HepG2 (cell line): Measurements from ENCODE around the gene DUS1L. TPM values are rescaled to one million over a fixed set of nuclear protein-coding genes. Genes with fewer than 3 reads are reported as not detected.

Experiments
- ETV5 ChIP-seq: IDR thresholded peaks from 2 replicates; pipeline ENCODE4 v1.6.1; 2018; ENCODE audit warnings: missing biosample characterization, missing genetic modification reagents, inconsistent platforms, borderline replicate concordance
- IRF2 ChIP-seq: IDR thresholded peaks from 2 replicates; pipeline ENCODE4 v1.6.1; 2018; ENCODE audit warnings: missing genetic modification reagents, missing compliant biosample characterization
- MAFF ChIP-seq: IDR thresholded peaks from 2 replicates; pipeline ENCODE4 v1.6.1; 2011; ENCODE audit warnings: low read depth, low read length, improper control_type of control experiment
- MTA1 ChIP-seq: sonication (generic); formaldehyde crosslinking; IDR thresholded peaks from 2 replicates; pipeline ENCODE4 v1.4.0; 2020; ENCODE audit warnings: missing genetic modification reagents, mild to moderate bottlenecking, borderline replicate concordance
- NFE2L2 ChIP-seq: fragments of 150-350 bp; IDR thresholded peaks from 2 replicates; pipeline ENCODE4 v1.6.1; 2014; ENCODE audit warnings: low read length
- POLR2A ChIP-seq, 2 experiments: IDR thresholded peaks; 2 replicates each; pipeline ENCODE4 v1.6.1; 2011; ENCODE audit warnings: low read depth in 2 of 2, low read length in 2 of 2, mild to moderate bottlenecking in 1 of 2, moderate library complexity in 1 of 2; ENCODE audit not compliant: insufficient read depth in 1 of 2
- RFX3 ChIP-seq: IDR thresholded peaks from 2 replicates; pipeline ENCODE4 v1.6.1; 2016; ENCODE audit warnings: missing biosample characterization, missing genetic modification reagents
- SMARCE1 ChIP-seq: fragments of 450-650 bp; IDR thresholded peaks from 2 replicates; pipeline ENCODE4 v1.6.1; 2017; ENCODE audit warnings: borderline replicate concordance
- SMYD3 ChIP-seq: sonication (generic); formaldehyde crosslinking; IDR thresholded peaks from 2 replicates; pipeline ENCODE4 v1.8.1; 2023; ENCODE audit warnings: mild to moderate bottlenecking, missing genetic modification reagents
- SOX6 ChIP-seq, 2 experiments: fragments of 450-650 bp in 1 of 2; sonication (generic) in 1 of 2; formaldehyde crosslinking in 1 of 2; IDR thresholded peaks; 2 replicates each; pipeline versions ENCODE4 v1.4.0 to v1.6.1; 2017 to 2020; ENCODE audit warnings: antibody characterized with exemption in 1 of 2, mild to moderate bottlenecking in 1 of 2, missing genetic modification reagents in 1 of 2
- ZFY ChIP-seq: sonication (generic); formaldehyde crosslinking; IDR thresholded peaks from 2 replicates; pipeline ENCODE4 v1.4.0; 2020; ENCODE audit warnings: missing genetic modification reagents
- ZNF143 ChIP-seq: sonication (generic); formaldehyde crosslinking; IDR thresholded peaks from 2 replicates; pipeline ENCODE4 v1.4.0; 2020; ENCODE audit warnings: missing genetic modification reagents
- ZNF232 ChIP-seq: sonication (generic); formaldehyde crosslinking; IDR thresholded peaks from 2 replicates; pipeline ENCODE4 v1.4.0; 2020; ENCODE audit warnings: missing genetic modification reagents, borderline replicate concordance
- ZNF34 ChIP-seq: sonication (generic); formaldehyde crosslinking; IDR thresholded peaks from 2 replicates; pipeline ENCODE4 v1.4.0; 2020; ENCODE audit warnings: mild to moderate bottlenecking, missing genetic modification reagents, borderline replicate concordance
- ZNF552 ChIP-seq: sonication (generic); formaldehyde crosslinking; IDR thresholded peaks from 2 replicates; pipeline ENCODE4 v1.9.0; 2022; ENCODE audit warnings: missing genetic modification reagents, mild to moderate bottlenecking, borderline replicate concordance
- ZNF674 ChIP-seq: sonication (generic); formaldehyde crosslinking; IDR thresholded peaks from 2 replicates; pipeline ENCODE4 v1.5.0; 2020; ENCODE audit warnings: low read depth, mild to moderate bottlenecking, missing genetic modification reagents
- polyA plus RNA-seq, 8 experiments: library from polyadenylated mRNA; depleted of rRNA in 3 of 8; stranded (reverse) in 7 of 8; unstranded in 1 of 8; fragments of >200 nt; fragmentation: Illumina TruSeq in 4 of 8; extraction: Trizol in 4 of 8; gene quantifications; 2 replicates each; pipeline versions ENCODE4 v1.2.1 to v1.2.3, GENCODE V29; 2011 to 2016; ENCODE audit warnings: low read depth in 4 of 8, missing spikeins in 1 of 8, mixed read lengths in 1 of 8; ENCODE audit not compliant: insufficient read depth in 1 of 8
- total RNA-seq, 5 experiments: library from RNA; depleted of rRNA; stranded (reverse); fragments of >200 nt; fragmentation: Illumina TruSeq; extraction: Trizol; gene quantifications; 2 replicates each; pipeline ENCODE4 v1.2.3, GENCODE V29; 2016; ENCODE audit warnings: low read depth in 1 of 5
- TF ChIP-seq, protein P1 (sequence below): sonication (generic); formaldehyde crosslinking; IDR thresholded peaks from 2 replicates; pipeline ENCODE4 v1.8.0; 2023; ENCODE audit warnings: mild to moderate bottlenecking, missing genetic modification reagents
- TF ChIP-seq, protein P2 (sequence below): sonication (generic); formaldehyde crosslinking; IDR thresholded peaks from 2 replicates; pipeline ENCODE4 v1.8.1; 2023; ENCODE audit warnings: missing genetic modification reagents, inconsistent platforms, borderline replicate concordance
- TF ChIP-seq, protein P3 (sequence below): sonication (generic); formaldehyde crosslinking; IDR thresholded peaks from 2 replicates; pipeline ENCODE4 v1.4.0; 2020; ENCODE audit warnings: mild to moderate bottlenecking, missing genetic modification reagents
- TF ChIP-seq, protein P4 (sequence below): sonication (generic); formaldehyde crosslinking; IDR thresholded peaks from 2 replicates; pipeline ENCODE4 v1.5.0; 2020; ENCODE audit warnings: missing genetic modification reagents, mild to moderate bottlenecking, borderline replicate concordance
- TF ChIP-seq, protein P5 (sequence below): sonication (generic); formaldehyde crosslinking; IDR thresholded peaks from 2 replicates; pipeline ENCODE4 v1.4.0; 2020; ENCODE audit warnings: low read depth, mild to moderate bottlenecking, missing genetic modification reagents
- TF ChIP-seq, protein P6 (sequence below): IDR thresholded peaks from 2 replicates; pipeline ENCODE4 v1.6.1; 2016; ENCODE audit warnings: mild to moderate bottlenecking

The DUS1L gene
- total and polyA plus RNA-seq, 2 of the 13 experiments (the other 11 are each of a cell fraction or from before 2014, with no cell fraction given) = 81.0 to 109 TPM

DNA sequence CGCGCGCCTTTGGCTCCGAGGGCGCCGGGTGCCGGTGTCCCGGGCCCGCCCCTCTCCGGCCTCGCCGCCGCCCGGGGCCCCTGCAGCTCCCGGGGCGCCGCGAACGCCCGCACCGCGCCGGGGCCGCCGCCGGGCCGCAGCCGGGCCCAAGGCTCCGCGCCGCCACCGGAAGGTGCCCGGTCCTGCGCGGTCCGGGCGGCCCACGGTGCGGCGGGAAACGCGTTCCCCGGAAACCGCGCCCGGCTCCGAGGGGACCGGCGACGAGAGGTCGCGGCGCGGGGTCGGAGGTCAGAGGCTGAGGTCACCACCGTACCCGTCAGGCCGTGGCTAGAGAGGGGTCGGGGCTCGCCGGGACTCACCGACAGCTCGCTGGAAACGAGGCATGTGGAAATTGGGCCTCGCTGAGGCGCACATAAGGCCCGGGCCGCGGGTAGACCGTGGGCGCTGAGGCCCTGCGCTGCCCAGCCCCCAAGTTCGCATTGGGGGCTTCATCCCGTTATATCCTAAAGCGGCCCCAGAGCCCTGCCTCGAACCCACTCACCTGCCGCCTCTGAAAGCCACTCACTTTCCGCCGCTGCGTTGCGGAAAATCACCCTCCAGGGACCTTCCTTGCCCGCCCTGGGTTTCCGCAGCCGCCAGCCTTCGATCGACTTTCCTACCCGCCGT is at the start of gene DUS1L (continued):
- TF ChIP-seq SMARCE1 (no peak), ZFY (CRISPR knock-in tag) (peak; percentile 94), SOX6 (IDR thresholded peaks at IDR 0.05) (no peak), SOX6 (CRISPR knock-in tag; IDR thresholded peaks at IDR 0.05) (no peak; the same call in 1 of the 2 replicates), MAFF (no peak), IRF2 (CRISPR knock-in tag) (peak; percentile 94), NFE2L2 (no peak), RFX3 (CRISPR knock-in tag) (no peak), ZNF674 (CRISPR knock-in tag) (0 out of 2 replicates have a peak, but pooled peaks have one; percentile 70), ZNF232 (CRISPR knock-in tag) (no peak), ZNF552 (0 out of 2 replicates have a peak, but pooled peaks have one; percentile 65), ZNF34 (CRISPR knock-in tag) (0 out of 2 replicates have a peak, but pooled peaks have one; percentile 51), ZNF143 (CRISPR knock-in tag) (peak; percentile 59; the same call in 1 of the 2 replicates), SMYD3 (CRISPR knock-in tag) (0 out of 2 replicates have a peak, but pooled peaks have one; percentile 32), POLR2A (IDR thresholded peaks at IDR 0.05; ENCODE audit: insufficient read depth in 1 of 2, low read depth in 2 of 2, low read length in 2 of 2) (0 out of 4 replicates have a peak, but pooled peaks of 1 of the 2 experiments have one; percentile 38), MTA1 (peak; percentile 90; the same call in 1 of the 2 replicates), ETV5 (CRISPR knock-in tag) (peak; percentile 83)
- TF ChIP-seq, protein P1, sequence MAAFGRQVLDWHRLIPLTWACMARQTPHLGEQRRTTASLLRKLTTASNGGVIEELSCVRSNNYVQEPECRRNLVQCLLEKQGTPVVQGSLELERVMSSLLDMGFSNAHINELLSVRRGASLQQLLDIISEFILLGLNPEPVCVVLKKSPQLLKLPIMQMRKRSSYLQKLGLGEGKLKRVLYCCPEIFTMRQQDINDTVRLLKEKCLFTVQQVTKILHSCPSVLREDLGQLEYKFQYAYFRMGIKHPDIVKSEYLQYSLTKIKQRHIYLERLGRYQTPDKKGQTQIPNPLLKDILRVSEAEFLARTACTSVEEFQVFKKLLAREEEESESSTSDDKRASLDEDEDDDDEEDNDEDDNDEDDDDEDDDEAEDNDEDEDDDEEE (CRISPR knock-in tag) = peak; percentile 6; the same call in 1 of the 2 replicates
- TF ChIP-seq, protein P2, sequence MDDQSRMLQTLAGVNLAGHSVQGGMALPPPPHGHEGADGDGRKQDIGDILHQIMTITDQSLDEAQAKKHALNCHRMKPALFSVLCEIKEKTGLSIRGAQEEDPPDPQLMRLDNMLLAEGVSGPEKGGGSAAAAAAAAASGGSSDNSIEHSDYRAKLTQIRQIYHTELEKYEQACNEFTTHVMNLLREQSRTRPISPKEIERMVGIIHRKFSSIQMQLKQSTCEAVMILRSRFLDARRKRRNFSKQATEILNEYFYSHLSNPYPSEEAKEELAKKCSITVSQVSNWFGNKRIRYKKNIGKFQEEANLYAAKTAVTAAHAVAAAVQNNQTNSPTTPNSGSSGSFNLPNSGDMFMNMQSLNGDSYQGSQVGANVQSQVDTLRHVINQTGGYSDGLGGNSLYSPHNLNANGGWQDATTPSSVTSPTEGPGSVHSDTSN (CRISPR knock-in tag) = no peak
- TF ChIP-seq, protein P3, sequence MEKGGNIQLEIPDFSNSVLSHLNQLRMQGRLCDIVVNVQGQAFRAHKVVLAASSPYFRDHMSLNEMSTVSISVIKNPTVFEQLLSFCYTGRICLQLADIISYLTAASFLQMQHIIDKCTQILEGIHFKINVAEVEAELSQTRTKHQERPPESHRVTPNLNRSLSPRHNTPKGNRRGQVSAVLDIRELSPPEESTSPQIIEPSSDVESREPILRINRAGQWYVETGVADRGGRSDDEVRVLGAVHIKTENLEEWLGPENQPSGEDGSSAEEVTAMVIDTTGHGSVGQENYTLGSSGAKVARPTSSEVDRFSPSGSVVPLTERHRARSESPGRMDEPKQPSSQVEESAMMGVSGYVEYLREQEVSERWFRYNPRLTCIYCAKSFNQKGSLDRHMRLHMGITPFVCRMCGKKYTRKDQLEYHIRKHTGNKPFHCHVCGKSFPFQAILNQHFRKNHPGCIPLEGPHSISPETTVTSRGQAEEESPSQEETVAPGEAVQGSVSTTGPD = no peak
- TF ChIP-seq, protein P4, sequence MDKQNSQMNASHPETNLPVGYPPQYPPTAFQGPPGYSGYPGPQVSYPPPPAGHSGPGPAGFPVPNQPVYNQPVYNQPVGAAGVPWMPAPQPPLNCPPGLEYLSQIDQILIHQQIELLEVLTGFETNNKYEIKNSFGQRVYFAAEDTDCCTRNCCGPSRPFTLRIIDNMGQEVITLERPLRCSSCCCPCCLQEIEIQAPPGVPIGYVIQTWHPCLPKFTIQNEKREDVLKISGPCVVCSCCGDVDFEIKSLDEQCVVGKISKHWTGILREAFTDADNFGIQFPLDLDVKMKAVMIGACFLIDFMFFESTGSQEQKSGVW (CRISPR knock-in tag) = 0 out of 2 replicates have a peak, but pooled peaks have one; percentile 40
- TF ChIP-seq, protein P5, sequence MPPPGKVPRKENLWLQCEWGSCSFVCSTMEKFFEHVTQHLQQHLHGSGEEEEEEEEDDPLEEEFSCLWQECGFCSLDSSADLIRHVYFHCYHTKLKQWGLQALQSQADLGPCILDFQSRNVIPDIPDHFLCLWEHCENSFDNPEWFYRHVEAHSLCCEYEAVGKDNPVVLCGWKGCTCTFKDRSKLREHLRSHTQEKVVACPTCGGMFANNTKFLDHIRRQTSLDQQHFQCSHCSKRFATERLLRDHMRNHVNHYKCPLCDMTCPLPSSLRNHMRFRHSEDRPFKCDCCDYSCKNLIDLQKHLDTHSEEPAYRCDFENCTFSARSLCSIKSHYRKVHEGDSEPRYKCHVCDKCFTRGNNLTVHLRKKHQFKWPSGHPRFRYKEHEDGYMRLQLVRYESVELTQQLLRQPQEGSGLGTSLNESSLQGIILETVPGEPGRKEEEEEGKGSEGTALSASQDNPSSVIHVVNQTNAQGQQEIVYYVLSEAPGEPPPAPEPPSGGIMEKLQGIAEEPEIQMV (CRISPR knock-in tag) = peak; percentile 68; the same call in 1 of the 2 replicates
- TF ChIP-seq, protein P6, sequence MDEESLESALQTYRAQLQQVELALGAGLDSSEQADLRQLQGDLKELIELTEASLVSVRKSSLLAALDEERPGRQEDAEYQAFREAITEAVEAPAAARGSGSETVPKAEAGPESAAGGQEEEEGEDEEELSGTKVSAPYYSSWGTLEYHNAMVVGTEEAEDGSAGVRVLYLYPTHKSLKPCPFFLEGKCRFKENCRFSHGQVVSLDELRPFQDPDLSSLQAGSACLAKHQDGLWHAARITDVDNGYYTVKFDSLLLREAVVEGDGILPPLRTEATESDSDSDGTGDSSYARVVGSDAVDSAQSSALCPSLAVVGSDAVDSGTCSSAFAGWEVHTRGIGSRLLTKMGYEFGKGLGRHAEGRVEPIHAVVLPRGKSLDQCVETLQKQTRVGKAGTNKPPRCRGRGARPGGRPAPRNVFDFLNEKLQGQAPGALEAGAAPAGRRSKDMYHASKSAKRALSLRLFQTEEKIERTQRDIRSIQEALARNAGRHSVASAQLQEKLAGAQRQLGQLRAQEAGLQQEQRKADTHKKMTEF = peak; percentile 90; the same call in 1 of the 2 replicates
